Testis (tissue), 3 donors: ENCODE results near the gene GSKIP. TPM values are rescaled to one million over a fixed set of nuclear protein-coding genes. Genes with fewer than 3 reads are reported as not detected.

Experiments used
- DNase-seq: peaks from one replicate; pipeline ENCODE4 v3.0.0-alpha.2; 2019
- H3K27ac ChIP-seq, 2 donors: fragments of 200-600 bp; sonication (generic); one replicate each; pipeline ENCODE4 v1.5.1; 2019
- H3K27me3 ChIP-seq: fragments of 200-600 bp; sonication (generic); one replicate; pipeline ENCODE4 v1.5.1; 2019
- H3K36me3 ChIP-seq: fragments of 200-600 bp; sonication (generic); one replicate; pipeline ENCODE4 v1.5.1; 2017; ENCODE audit warnings: low read depth; ENCODE audit errors: missing control alignments
- H3K4me1 ChIP-seq: fragments of 200-600 bp; sonication (generic); one replicate; pipeline ENCODE4 v1.5.1; 2019
- H3K4me3 ChIP-seq, 2 donors: fragments of 200-600 bp; sonication (generic); one replicate each; pipeline ENCODE4 v1.5.1; 2017 to 2019
- H3K9me3 ChIP-seq: fragments of 200-600 bp; sonication (generic); one replicate; pipeline ENCODE4 v1.5.1; 2017
- CTCF ChIP-seq, 3 experiments: fragments of 450-650 bp in 2 of 3; fragments of 200-600 bp in 1 of 3; sonication (generic) in 1 of 3; IDR thresholded peaks; one replicate each; pipeline ENCODE4 v1.5.1; 2016 to 2019; ENCODE audit warnings: antibody characterized with exemption in 3 of 3, mild to moderate bottlenecking in 2 of 3, moderate library complexity in 1 of 3
- POLR2A ChIP-seq: fragments of 450-650 bp; IDR thresholded peaks from one replicate; pipeline ENCODE4 v1.6.1; 2017; ENCODE audit warnings: antibody characterized with exemption, mild to moderate bottlenecking, moderate library complexity
- WGBS, 2 donors: methylation state at CpG; one replicate each; pipeline ENCODE4 v1.1.5; 2018; 5-methylcytosine and 5-hydroxymethylcytosine counted together
- intact Hi-C: fragments of 100-400 bp; cut with DNase I; formaldehyde crosslinking; loops from one replicate; pipeline ENCODE4 v1.15.1; 2023; ENCODE audit warnings: low total_unique reads
- polyA plus RNA-seq: library from polyadenylated mRNA; stranded (reverse); fragments of 350-450 nt; fragmentation: Illumina TruSeq; extraction: RNeasy Lipid Tissue Mini Kit (QIAGEN cat#74804); gene quantifications from one replicate; pipeline ENCODE4 v1.2.3, GENCODE V29; 2014; ENCODE audit warnings: low read depth, low replicate concordance; ENCODE audit not compliant: insufficient read depth
- total RNA-seq, 2 donors: library from RNA; depleted of rRNA; stranded (reverse); fragments of >200 nt; gene quantifications; one replicate each; pipeline ENCODE4 v1.2.3, GENCODE V29; 2016

The GSKIP gene
- total and polyA plus RNA-seq, 3 donors from 2014 or later, result 11.2 to 68.3 (median 25.4) TPM

- H3K4me1 ChIP-seq, result no peaks in the 10 kb centered on the region
- H3K27ac ChIP-seq, result no peak overlapping the region
- TF ChIP-seq CTCF (IDR thresholded peaks at IDR 0.05), result no peak
- no peak for TF ChIP-seq POLR2A
- 67 to 90% methylated on average over 5 of the region's 5 CpGs for WGBS, 2 donors
- no peaks in the 10 kb centered on the region for H3K27me3 ChIP-seq
- no peaks in the 10 kb centered on the region for H3K9me3 ChIP-seq
- H3K4me3 ChIP-seq, result no peak overlapping the region
- intact Hi-C loops, result no loop called here
- no peaks in the 10 kb centered on the region for H3K36me3 ChIP-seq
- no peak for DNase-seq
Measured at GRCh38 chr14:96400495-96400894, 37.2 kb downstream of the GSKIP start.

- WGBS, 2 donors, result 71 to 79% methylated on average over 3 of the region's 3 CpGs
- no peak for DNase-seq
- no peaks in the 10 kb centered on the region for H3K27me3 ChIP-seq
- TF ChIP-seq POLR2A (no peak), CTCF (IDR thresholded peaks at IDR 0.05) (no peak)
- H3K9me3 ChIP-seq, result no peaks in the 10 kb centered on the region
- no peak overlapping the region for H3K4me3 ChIP-seq
- H3K36me3 ChIP-seq, result no peaks in the 10 kb centered on the region
- intact Hi-C loops, result no loop called here
- H3K27ac ChIP-seq, result no peak overlapping the region
- H3K4me1 ChIP-seq, result no peaks in the 10 kb centered on the region
Measured at GRCh38 chr14:96403409-96403808, 40.1 kb downstream of the GSKIP start.

- WGBS, 2 donors, result 58 to 75% methylated on average over 1 of the region's 1 CpG
- TF ChIP-seq CTCF (IDR thresholded peaks at IDR 0.05), result no peak
- no peak for TF ChIP-seq POLR2A
- intact Hi-C loops, result no loop called here
- Histone ChIP-seq H3K27ac (no peak overlapping the region), H3K27me3 (no peaks in the 10 kb centered on the region), H3K9me3 (no peaks in the 10 kb centered on the region), H3K4me1 (no peaks in the 10 kb centered on the region), H3K36me3 (no peaks in the 10 kb centered on the region), H3K4me3 (no peak overlapping the region)
- no peak for DNase-seq
Measured at GRCh38 chr14:96405677-96406076, 42.4 kb downstream of the GSKIP start.

GRCh38 chr14:96407935-96408570 lies 44.7 kb downstream of the GSKIP start:
- Histone ChIP-seq H3K4me1 (no peaks in the 10 kb centered on the region), H3K36me3 (no peaks in the 10 kb centered on the region), H3K27ac (no peak overlapping the region), H3K27me3 (no peaks in the 10 kb centered on the region), H3K4me3 (no peak overlapping the region), H3K9me3 (no peaks in the 10 kb centered on the region)
- DNase-seq, result no peak
- intact Hi-C loops, result no loop called here
- no peak for TF ChIP-seq POLR2A
- TF ChIP-seq CTCF (IDR thresholded peaks at IDR 0.05), result no peak
- 51 to 65% methylated on average over 2 to 3 of the region's 3 CpGs for WGBS, 2 donors

GRCh38 chr14:96408608-96409007 lies 45.3 kb downstream of the GSKIP start:
- intact Hi-C loops, result no loop called here
- Histone ChIP-seq H3K27me3 (no peaks in the 10 kb centered on the region), H3K4me3 (no peak overlapping the region), H3K36me3 (no peaks in the 10 kb centered on the region), H3K27ac (no peak overlapping the region), H3K4me1 (no peaks in the 10 kb centered on the region), H3K9me3 (no peaks in the 10 kb centered on the region)
- TF ChIP-seq CTCF (IDR thresholded peaks at IDR 0.05) (no peak), POLR2A (no peak)
- DNase-seq, result no peak
- WGBS, 2 donors, result 75 to 90% methylated on average over 12 of the region's 12 CpGs
